ENCODE data around the gene GFOD1.

- TF ChIP-seq CTCF (conservative IDR thresholded peaks at IDR 0.05; ENCODE audit: low read depth, low read length) (no peak; the same call in 1 of the 2 replicates), CEBPB (IDR thresholded peaks at IDR 0.05; ENCODE audit: low read depth, low read length) (no peak), FOS (IDR thresholded peaks at IDR 0.05; ENCODE audit: low read depth, low read length) (no peak), POLR2A (IDR thresholded peaks at IDR 0.05; ENCODE audit: low read depth, low read length) (peak; percentile 73), RFX5 (IDR thresholded peaks at IDR 0.05; ENCODE audit: low read depth, low read length) (no peak), SMC3 (IDR thresholded peaks at IDR 0.05; ENCODE audit: low read depth, low read length) (no peak)
Measured at GRCh38 chr6:13328076-13328874, 159.1 kb downstream of the GFOD1 start, which contains the start of gene TBC1D7.
